Activated naive CD8-positive, alpha-beta T cell treated with anti-CD3 and anti-CD28 coated beads for 36 hours (primary cell): Measurements from ENCODE around the gene SMIM29. TPM values are rescaled to one million over a fixed set of nuclear protein-coding genes. Genes with fewer than 3 reads are reported as not detected.

Experiments used
- DNase-seq: peaks from one replicate; pipeline ENCODE4 v3.0.0; 2021
- H3K27ac Mint-ChIP-seq: one replicate; pipeline ENCODE4 v1.8.0; 2022; ENCODE audit warnings: mild to moderate bottlenecking, moderate library complexity, mixed read lengths
- H3K27me3 Mint-ChIP-seq: one replicate; pipeline ENCODE4 v1.8.0; 2022; ENCODE audit warnings: mild to moderate bottlenecking, mixed read lengths
- H3K36me3 Mint-ChIP-seq: one replicate; pipeline ENCODE4 v1.8.0; 2021; ENCODE audit warnings: mild to moderate bottlenecking, mixed read lengths
- H3K4me1 Mint-ChIP-seq: one replicate; pipeline ENCODE4 v1.8.0; 2021; ENCODE audit warnings: mixed read lengths
- H3K4me3 Mint-ChIP-seq: one replicate; pipeline ENCODE4 v1.8.0; 2022; ENCODE audit warnings: mild to moderate bottlenecking, moderate library complexity, mixed read lengths
- H3K9me3 Mint-ChIP-seq: one replicate; pipeline ENCODE4 v1.8.0; 2022; ENCODE audit warnings: mixed read lengths
- total RNA-seq, 2 experiments: library from RNA; stranded (reverse); gene quantifications; one replicate each; pipeline ENCODE4 v1.2.3, GENCODE V29; 2021

The SMIM29 gene
- total RNA-seq, 2 experiments from 2014 or later, result 13.1 to 14.2 TPM

- Mint-ChIP-seq H3K36me3 (peaks cover 50% of the 10 kb centered on the region), H3K27me3 (peaks cover 4% of the 10 kb centered on the region)
Observed at GRCh38 chr6:34238585-34239499, 10.0 kb downstream of the SMIM29 start.

DNA sequence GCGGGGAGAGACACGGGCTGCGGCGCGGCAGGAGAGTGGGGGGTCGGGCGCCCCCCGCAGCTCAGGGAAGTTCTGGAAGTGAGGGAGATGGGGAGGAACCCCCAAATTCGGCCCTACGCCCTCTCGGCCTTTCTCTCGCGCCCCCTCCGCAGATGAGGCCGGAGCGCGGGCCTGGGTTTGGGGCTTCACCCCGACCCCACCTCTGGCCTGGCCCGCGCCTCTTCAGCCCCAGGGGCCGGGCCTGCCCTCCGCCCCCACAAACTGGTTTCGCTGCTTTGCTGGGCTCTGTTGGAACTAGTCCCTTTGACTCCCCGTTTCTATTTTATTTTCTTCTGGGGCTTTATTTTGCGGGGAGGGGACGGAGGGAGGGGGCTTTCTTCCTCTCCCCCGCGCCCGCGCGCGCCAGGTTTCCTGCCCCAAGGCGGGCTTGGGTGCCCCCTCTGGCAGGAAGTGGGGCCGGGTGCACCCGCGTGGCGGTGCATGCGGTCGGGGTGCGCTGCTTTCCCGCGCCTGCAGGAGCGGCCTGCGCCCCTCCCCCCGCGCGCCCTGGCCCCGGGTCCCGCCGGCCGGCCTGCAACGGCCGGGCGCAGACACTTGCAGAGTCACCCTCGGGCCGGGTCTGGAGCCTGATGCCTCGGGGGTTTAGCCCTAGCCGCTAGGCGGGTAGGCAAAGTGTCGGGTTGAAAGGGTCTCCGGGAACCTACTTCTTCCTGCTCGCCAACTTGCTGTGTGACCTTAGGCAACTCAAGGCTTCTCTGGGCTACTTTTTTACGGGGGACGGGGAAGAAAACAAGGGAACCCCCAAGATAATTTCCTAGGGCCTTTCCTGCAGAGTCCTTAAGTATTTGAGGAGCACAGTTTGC, 10.9 kb downstream of the SMIM29 start:
- H3K36me3 Mint-ChIP-seq, result peaks cover 43% of the 10 kb centered on the region
- H3K27me3 Mint-ChIP-seq, result peaks cover 4% of the 10 kb centered on the region
- H3K27ac Mint-ChIP-seq, result peak overlapping the region; percentile 96
- DNase-seq, result peak; percentile 86
- peak overlapping the region; percentile 94 for H3K4me3 Mint-ChIP-seq
- H3K4me1 Mint-ChIP-seq, result peaks cover 54% of the 10 kb centered on the region
- H3K9me3 Mint-ChIP-seq, result no peaks in the 10 kb centered on the region

More at GRCh38 chr6:34238585-34239499, 10.0 kb downstream of the SMIM29 start:
- no peaks in the 10 kb centered on the region for H3K9me3 Mint-ChIP-seq
- DNase-seq, result no peak
- H3K4me1 Mint-ChIP-seq, result peaks cover 63% of the 10 kb centered on the region
- H3K27ac Mint-ChIP-seq, result peak overlapping the region; percentile 96
- peak overlapping the region; percentile 94 for H3K4me3 Mint-ChIP-seq

- Mint-ChIP-seq H3K4me3 (peak overlapping the region; percentile 89), H3K4me1 (peaks cover 48% of the 10 kb centered on the region), H3K9me3 (no peaks in the 10 kb centered on the region), H3K27me3 (peaks cover 4% of the 10 kb centered on the region), H3K36me3 (peaks cover 37% of the 10 kb centered on the region), H3K27ac (no peak overlapping the region)
- DNase-seq, result peak; percentile 50
Observed at GRCh38 chr6:34237316-34237721, 11.5 kb downstream of the SMIM29 start.

DNA sequence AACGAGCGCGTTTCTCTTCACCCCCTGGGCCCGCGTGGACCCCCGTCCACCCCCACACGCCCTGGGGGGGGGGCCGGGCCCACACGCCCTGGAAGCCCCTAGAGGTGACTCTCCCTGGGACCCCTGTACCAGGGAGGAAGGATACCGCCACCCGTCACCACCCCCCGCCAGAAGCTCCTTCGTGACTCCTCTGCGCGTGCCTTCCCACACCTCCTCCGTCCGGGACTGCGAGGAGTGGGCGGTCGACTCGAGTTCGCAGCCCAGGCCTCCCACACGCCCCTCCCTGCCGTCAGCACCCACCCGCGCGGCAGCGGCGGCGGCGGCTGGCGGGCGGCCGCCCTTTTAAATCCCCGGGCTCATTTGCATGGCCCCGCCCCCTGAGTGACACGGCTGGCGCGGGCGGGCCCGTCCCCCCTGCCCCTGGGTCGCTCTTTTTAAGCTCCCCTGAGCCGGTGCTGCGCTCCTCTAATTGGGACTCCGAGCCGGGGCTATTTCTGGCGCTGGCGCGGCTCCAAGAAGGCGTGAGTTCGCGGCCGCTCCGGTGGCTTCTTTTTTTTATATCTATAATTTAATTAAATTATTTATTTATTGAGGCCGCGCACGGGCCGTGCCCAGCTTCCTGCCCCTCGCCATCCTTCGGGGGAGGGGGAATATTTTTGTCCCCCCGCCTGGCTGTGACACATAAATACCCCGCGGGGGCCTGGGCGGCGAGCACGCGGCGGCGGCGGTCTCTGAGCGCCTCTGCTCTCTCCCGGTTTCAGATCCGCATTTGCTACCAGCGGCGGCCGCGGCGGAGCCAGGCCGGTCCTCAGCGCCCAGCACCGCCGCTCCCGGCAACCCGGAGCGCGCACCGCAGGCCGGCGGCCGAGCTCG, 12.1 kb downstream of the SMIM29 start, which contains the start of gene HMGA1:
HMGA1 (plus strand) TSS at position 431 of the 873 bp plus-strand sequence. CDS start 3,908 bp downstream, outside the sequence.
- Mint-ChIP-seq H3K4me1 (peaks cover 41% of the 10 kb centered on the region), H3K27me3 (peaks cover 4% of the 10 kb centered on the region), H3K27ac (peak within 1 kb of the TSS; percentile 97), H3K36me3 (peaks cover 30% of the 10 kb centered on the region), H3K4me3 (peak within 1 kb of the TSS; percentile 89), H3K9me3 (no peaks in the 10 kb centered on the region)
- DNase-seq, result peak; percentile 90

DNA sequence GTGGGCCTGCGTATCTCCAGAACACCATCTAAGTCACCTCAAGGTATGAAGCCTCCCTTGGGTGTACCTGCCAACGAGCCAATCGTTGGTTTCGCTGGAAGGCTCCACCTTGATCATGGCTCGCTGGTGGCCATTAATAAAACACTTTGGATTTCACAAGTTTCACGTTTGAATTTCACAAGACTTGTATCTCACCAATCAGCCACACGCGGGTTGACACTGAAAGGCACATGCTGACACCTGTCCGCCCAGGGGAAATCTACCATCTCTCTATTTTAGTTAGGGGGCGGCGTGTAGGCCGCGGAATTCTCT, 12.7 kb downstream of the SMIM29 start:
- Mint-ChIP-seq H3K36me3 (peaks cover 24% of the 10 kb centered on the region), H3K4me1 (peaks cover 35% of the 10 kb centered on the region), H3K27ac (peak overlapping the region; percentile 97), H3K9me3 (no peaks in the 10 kb centered on the region), H3K4me3 (peak overlapping the region; percentile 87), H3K27me3 (peaks cover 4% of the 10 kb centered on the region)
- peak; percentile 55 for DNase-seq

GRCh38 chr6:34235307-34236130, 13.3 kb downstream of the SMIM29 start:
- Mint-ChIP-seq H3K27ac (peak overlapping the region; percentile 97), H3K4me3 (peak overlapping the region; percentile 87), H3K36me3 (peaks cover 21% of the 10 kb centered on the region), H3K9me3 (no peaks in the 10 kb centered on the region), H3K27me3 (peaks cover 4% of the 10 kb centered on the region), H3K4me1 (peaks cover 30% of the 10 kb centered on the region)
- DNase-seq, result peak; percentile 76

DNA sequence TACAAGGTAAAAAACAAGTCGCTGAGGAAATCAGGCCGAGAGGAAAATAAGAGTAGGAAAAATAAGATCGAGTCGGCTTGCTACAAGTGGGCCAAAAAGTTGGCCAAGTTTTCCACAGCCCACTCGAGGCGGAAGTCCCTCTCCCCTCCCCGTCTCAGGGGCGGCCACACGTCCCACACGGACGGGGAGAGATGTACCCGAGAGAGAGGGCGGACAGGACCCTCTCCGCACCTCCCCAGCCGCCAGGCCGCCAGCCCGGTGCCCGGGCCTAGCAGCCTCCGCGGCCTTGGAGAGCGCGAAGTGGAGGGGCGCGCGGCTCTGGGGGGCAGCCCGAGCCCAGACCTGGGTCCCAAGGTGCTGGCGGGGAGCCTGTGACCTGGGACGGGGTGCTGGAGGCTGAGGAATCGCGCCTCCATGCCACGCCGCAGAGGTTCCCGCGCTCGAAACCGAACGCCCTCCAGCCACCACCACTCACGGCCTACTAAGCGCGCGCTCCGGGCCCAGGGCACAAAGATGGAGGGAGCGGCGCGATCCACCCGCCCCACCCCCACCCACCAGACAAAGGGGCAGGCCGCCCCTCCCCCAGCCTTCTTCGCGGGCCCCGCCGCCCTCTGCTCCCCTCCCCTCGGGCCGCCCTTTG, 14.0 kb downstream of the SMIM29 start:
- no peak overlapping the region for H3K27ac Mint-ChIP-seq
- H3K9me3 Mint-ChIP-seq, result no peaks in the 10 kb centered on the region
- H3K36me3 Mint-ChIP-seq, result peaks cover 17% of the 10 kb centered on the region
- peaks cover 23% of the 10 kb centered on the region for H3K4me1 Mint-ChIP-seq
- no peak for DNase-seq
- H3K27me3 Mint-ChIP-seq, result peaks cover 4% of the 10 kb centered on the region
- H3K4me3 Mint-ChIP-seq, result no peak overlapping the region

GRCh38 chr6:34233867-34234266, 14.9 kb downstream of the SMIM29 start:
- peaks cover 20% of the 10 kb centered on the region for H3K4me1 Mint-ChIP-seq
- H3K36me3 Mint-ChIP-seq, result peaks cover 11% of the 10 kb centered on the region
- no peak for DNase-seq
- peak overlapping the region; percentile 19 for H3K4me3 Mint-ChIP-seq
- H3K9me3 Mint-ChIP-seq, result no peaks in the 10 kb centered on the region
- no peak overlapping the region for H3K27ac Mint-ChIP-seq
- H3K27me3 Mint-ChIP-seq, result peaks cover 4% of the 10 kb centered on the region

GRCh38 chr6:34232901-34233300, 15.9 kb downstream of the SMIM29 start:
- H3K4me3 Mint-ChIP-seq, result no peak overlapping the region
- H3K36me3 Mint-ChIP-seq, result peaks cover 2% of the 10 kb centered on the region
- DNase-seq, result no peak
- H3K4me1 Mint-ChIP-seq, result peaks cover 18% of the 10 kb centered on the region
- no peaks in the 10 kb centered on the region for H3K9me3 Mint-ChIP-seq
- no peak overlapping the region for H3K27ac Mint-ChIP-seq
- H3K27me3 Mint-ChIP-seq, result peaks cover 4% of the 10 kb centered on the region

DNA sequence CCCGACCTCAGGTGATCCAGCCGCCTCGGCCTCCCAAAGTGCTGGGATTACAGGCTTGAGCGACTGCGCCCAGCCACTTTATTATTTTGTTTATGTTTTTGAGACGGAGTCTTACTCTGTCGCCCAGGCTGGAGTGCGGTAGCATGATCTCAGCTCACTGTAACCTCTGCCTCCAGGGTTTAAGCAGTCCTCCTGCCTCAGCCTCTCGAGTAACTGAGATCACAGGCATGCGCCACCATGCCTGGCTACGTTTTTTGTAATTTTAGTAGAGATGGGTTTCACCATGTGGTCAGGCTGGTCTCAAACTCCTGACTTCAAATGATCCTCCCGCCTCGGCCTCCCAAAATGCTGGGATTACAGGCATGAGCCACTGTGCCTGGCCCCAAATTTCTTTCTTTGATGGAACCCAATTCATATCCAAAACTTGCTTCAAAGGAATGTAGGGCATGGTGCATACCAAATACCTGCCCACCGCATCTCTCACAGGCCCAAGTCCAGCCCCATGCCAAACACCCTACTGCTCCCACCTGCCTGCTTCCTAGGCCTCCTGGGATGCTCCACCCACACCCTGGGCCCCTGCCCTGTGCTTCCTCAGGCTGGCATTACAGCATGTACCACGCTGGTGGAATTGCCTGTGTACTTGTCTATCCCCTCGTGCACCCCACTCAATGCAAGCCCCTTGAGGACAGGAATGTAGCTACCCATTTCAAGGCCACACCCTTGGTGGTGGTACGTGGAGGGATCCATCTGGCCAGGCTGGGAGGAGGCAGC, 17.1 kb downstream of the SMIM29 start:
- peaks cover 4% of the 10 kb centered on the region for H3K27me3 Mint-ChIP-seq
- H3K4me1 Mint-ChIP-seq, result peaks cover 29% of the 10 kb centered on the region
- peak overlapping the region; percentile 44 for H3K27ac Mint-ChIP-seq
- peaks cover 1% of the 10 kb centered on the region for H3K36me3 Mint-ChIP-seq
- no peak overlapping the region for H3K4me3 Mint-ChIP-seq
- no peak for DNase-seq
- no peaks in the 10 kb centered on the region for H3K9me3 Mint-ChIP-seq

GRCh38 chr6:34230653-34231371, 18.0 kb downstream of the SMIM29 start:
- H3K9me3 Mint-ChIP-seq, result no peaks in the 10 kb centered on the region
- DNase-seq, result no peak
- H3K27me3 Mint-ChIP-seq, result peaks cover under 1% of the 10 kb centered on the region
- H3K4me1 Mint-ChIP-seq, result peaks cover 26% of the 10 kb centered on the region
- no peaks in the 10 kb centered on the region for H3K36me3 Mint-ChIP-seq
- H3K27ac Mint-ChIP-seq, result no peak overlapping the region
- H3K4me3 Mint-ChIP-seq, result no peak overlapping the region

- no peaks in the 10 kb centered on the region for H3K27me3 Mint-ChIP-seq
- peaks cover 26% of the 10 kb centered on the region for H3K4me1 Mint-ChIP-seq
- no peaks in the 10 kb centered on the region for H3K9me3 Mint-ChIP-seq
- no peak overlapping the region for H3K4me3 Mint-ChIP-seq
- no peaks in the 10 kb centered on the region for H3K36me3 Mint-ChIP-seq
- no peak for DNase-seq
- H3K27ac Mint-ChIP-seq, result no peak overlapping the region
Observed at GRCh38 chr6:34229877-34230276, 18.9 kb downstream of the SMIM29 start.
